Hippocampal formation (tissue), 2 donors: ENCODE measurements around the gene PTPRA.

Source experiments
- DNase-seq, 2 donors: peaks; one replicate each; lab custom pipeline; 2025; lab: John Stamatoyannopoulos, UW

Gene PTPRA

GRCh38 chr20:2849529-2849928 lies 23.8 kb upstream of the PTPRA start:
- DNase-seq, result no peak

- DNase-seq, result no peak
Observed at GRCh38 chr20:2851086-2851485, 22.2 kb upstream of the PTPRA start.

- DNase-seq, result no peak
Observed at GRCh38 chr20:2858591-2858990, 14.7 kb upstream of the PTPRA start.

GRCh38 chr20:2859330-2860121 lies 13.8 kb upstream of the PTPRA start:
- no peak for DNase-seq

- DNase-seq, result no peak
Observed at GRCh38 chr20:2864626-2865025, 8.7 kb upstream of the PTPRA start.

- no peak for DNase-seq
Observed at GRCh38 chr20:2865101-2865500, 8.2 kb upstream of the PTPRA start.

- DNase-seq, result no peak
Observed at GRCh38 chr20:2865630-2866029, 7.7 kb upstream of the PTPRA start.

GRCh38 chr20:2866236-2866635 lies 7.0 kb upstream of the PTPRA start:
- DNase-seq, result no peak

GRCh38 chr20:2867081-2867864 lies 6.0 kb upstream of the PTPRA start:
- no peak for DNase-seq

- DNase-seq, result no peak
Observed at GRCh38 chr20:2869381-2869780, 3.9 kb upstream of the PTPRA start.

GRCh38 chr20:2871111-2871465 lies 2.2 kb upstream of the PTPRA start:
- no peak for DNase-seq

- DNase-seq, result no peak
Observed at GRCh38 chr20:2871661-2872458, 1.4 kb upstream of the PTPRA start.

GRCh38 chr20:2872459-2873009 lies 747 bp upstream of the PTPRA start:
- DNase-seq, result peak; percentile 52

- DNase-seq, result no peak
Observed at GRCh38 chr20:2873747-2874041, 413 bp downstream of the PTPRA start.

GRCh38 chr20:2874456-2874855 lies 1.2 kb downstream of the PTPRA start:
- DNase-seq, result no peak

- DNase-seq, result no peak
Observed at GRCh38 chr20:2875690-2876203, 2.5 kb downstream of the PTPRA start.

- DNase-seq, result no peak
Observed at GRCh38 chr20:2878515-2878914, 5.2 kb downstream of the PTPRA start.

- DNase-seq, result peak in 1 of 2 donors; percentile 58
Observed at GRCh38 chr20:2879146-2879545, 5.9 kb downstream of the PTPRA start.

GRCh38 chr20:2880650-2881049 lies 7.4 kb downstream of the PTPRA start:
- no peak for DNase-seq

GRCh38 chr20:2883726-2884637 lies 10.7 kb downstream of the PTPRA start:
- no peak for DNase-seq

- DNase-seq, result no peak
Observed at GRCh38 chr20:2887715-2888114, 14.4 kb downstream of the PTPRA start.
